GM12878 (cell line): ENCODE data around the gene FGD1. TPM values are rescaled to one million over a fixed set of nuclear protein-coding genes. Genes with fewer than 3 reads are reported as not detected.

Experiments
- BHLHE40 ChIP-seq, 2 experiments: fragments of 450-650 bp in 1 of 2; IDR thresholded peaks; 2 replicates each; pipeline ENCODE4 v1.6.1; 2011 to 2017; ENCODE audit warnings: low read depth in 2 of 2, borderline replicate concordance in 1 of 2, improper control_type of control experiment in 1 of 2, low read length in 1 of 2, mild to moderate bottlenecking in 1 of 2
- BRCA1 ChIP-seq: IDR thresholded peaks from 2 replicates; pipeline ENCODE4 v1.6.1; 2011; ENCODE audit warnings: low read depth, low read length, improper control_type of control experiment
- DPF2 ChIP-seq: fragments of 450-650 bp; IDR thresholded peaks from 2 replicates; pipeline ENCODE4 v1.6.1; 2017; ENCODE audit warnings: mild to moderate bottlenecking
- E2F8 ChIP-seq: fragments of 450-650 bp; IDR thresholded peaks from 2 replicates; pipeline ENCODE4 v1.6.1; 2018; ENCODE audit warnings: mild to moderate bottlenecking, low read depth, moderate library complexity; ENCODE audit not compliant: partially characterized antibody
- E4F1 ChIP-seq: fragments of 450-650 bp; IDR thresholded peaks from 2 replicates; pipeline ENCODE4 v1.6.1; 2018; ENCODE audit warnings: borderline replicate concordance, mild to moderate bottlenecking; ENCODE audit not compliant: partially characterized antibody
- IKZF1 ChIP-seq: fragments of 450-650 bp; conservative IDR thresholded peaks from 2 replicates; pipeline ENCODE4 v1.6.1; 2017; ENCODE audit warnings: antibody characterized with exemption, mild to moderate bottlenecking
- ZBTB4 ChIP-seq: fragments of 450-650 bp; formaldehyde crosslinking; IDR thresholded peaks from 2 replicates; pipeline ENCODE4 v1.4.0; 2022; ENCODE audit warnings: mild to moderate bottlenecking, moderate library complexity
- polyA plus RNA-seq, 11 experiments: library from polyadenylated mRNA; depleted of rRNA in 4 of 11; unstranded in 6 of 11; stranded (reverse) in 5 of 11; fragments of >200 nt; fragmentation: Nextera tagmentation in 4 of 11; fragmentation: Illumina TruSeq in 1 of 11; extraction: Ambion mirVana in 4 of 11; extraction: Trizol in 1 of 11; gene quantifications; 1 replicate in 1 of 11; 2 replicates in 10 of 11; pipeline versions ENCODE4 v1.2.1 to v1.2.3, GENCODE V29; 2011 to 2016; ENCODE audit warnings: inconsistent platforms in 2 of 11, missing spikeins in 2 of 11, low read depth in 1 of 11
- total RNA-seq, 4 experiments: library from RNA; depleted of rRNA in 3 of 4; stranded (reverse); fragments of >200 nt in 3 of 4; fragmentation: Illumina TruSeq in 1 of 4; extraction: Trizol in 1 of 4; gene quantifications; 2 replicates each; pipeline versions ENCODE4 v1.2.1 to v1.2.3, GENCODE V29; 2013 to 2021

The FGD1 gene
- total and polyA plus RNA-seq, 10 of the 15 experiments (the other 5 are each of a cell fraction or from before 2014, with no cell fraction given), result 0.05 to 0.50 (median 0.45) TPM; not detected in 7

- no peak for TF ChIP-seq E4F1
- TF ChIP-seq IKZF1, result no peak
- TF ChIP-seq BRCA1, result no peak
- no peak for TF ChIP-seq BHLHE40 (IDR thresholded peaks at IDR 0.05; ENCODE audit: borderline replicate concordance in 1 of 2, low read depth in 2 of 2, low read length in 1 of 2)
- no peak for TF ChIP-seq ZBTB4 (CRISPR knock-in tag)
- TF ChIP-seq DPF2, result no peak
- TF ChIP-seq E2F8, result no peak
- TF ChIP-seq, all 136 proteins: peak for 0
These were observed 833 bp downstream of the FGD1 start (continued) for GRCh38 chrX:54494989-54495813.
